HepG2 (cell line): ENCODE data around the gene IL1RAP. TPM values are rescaled to one million over a fixed set of nuclear protein-coding genes. Genes with fewer than 3 reads are reported as not detected.

Source experiments
- ATF7-NPFF ChIP-seq: sonication (generic); formaldehyde crosslinking; IDR thresholded peaks from 2 replicates; pipeline ENCODE4 v1.8.1; 2023; ENCODE audit warnings: mild to moderate bottlenecking, low read depth, missing genetic modification reagents, moderate library complexity
- CBX2 ChIP-seq, 2 experiments: fragments of 200-600 bp in 1 of 2; sonication (generic); formaldehyde crosslinking in 1 of 2; IDR thresholded peaks; 2 replicates each; pipeline versions ENCODE4 v1.7.0 to v1.8.1; 2018 to 2022; ENCODE audit warnings: low read depth in 2 of 2, low read length in 1 of 2, mild to moderate bottlenecking in 1 of 2, missing genetic modification reagents in 1 of 2
- EED ChIP-seq: sonication (generic); formaldehyde crosslinking; IDR thresholded peaks from 2 replicates; pipeline ENCODE4 v1.5.0; 2020; ENCODE audit warnings: mild to moderate bottlenecking, missing genetic modification reagents
- MEF2D ChIP-seq: sonication (generic); formaldehyde crosslinking; IDR thresholded peaks from 2 replicates; pipeline ENCODE4 v1.5.1; 2020; ENCODE audit warnings: mild to moderate bottlenecking, missing genetic modification reagents
- NR2F1 ChIP-seq, 2 experiments: fragments of 450-650 bp in 1 of 2; formaldehyde crosslinking in 1 of 2; IDR thresholded peaks; 2 replicates each; pipeline versions ENCODE4 v1.5.0 to v1.6.1; 2016 to 2020; ENCODE audit warnings: mild to moderate bottlenecking in 1 of 2, missing compliant biosample characterization in 1 of 2, missing genetic modification reagents in 1 of 2, moderate library complexity in 1 of 2
- POGZ ChIP-seq: sonication (generic); formaldehyde crosslinking; IDR thresholded peaks from 2 replicates; pipeline ENCODE4 v1.4.0; 2020; ENCODE audit warnings: mild to moderate bottlenecking, missing genetic modification reagents
- TCF7L2 ChIP-seq: IDR thresholded peaks from 2 replicates; pipeline ENCODE4 v1.6.1; 2011; ENCODE audit warnings: mild to moderate bottlenecking, low read depth, low read length, moderate library complexity
- ZBTB7B ChIP-seq: sonication (generic); formaldehyde crosslinking; IDR thresholded peaks from 2 replicates; pipeline ENCODE4 v1.4.0; 2020; ENCODE audit warnings: missing genetic modification reagents
- ZNF333 ChIP-seq: sonication (generic); formaldehyde crosslinking; IDR thresholded peaks from 2 replicates; pipeline ENCODE4 v1.4.0; 2020; ENCODE audit warnings: mild to moderate bottlenecking, missing genetic modification reagents, borderline replicate concordance
- ZNF549 ChIP-seq: sonication (generic); formaldehyde crosslinking; IDR thresholded peaks from 2 replicates; pipeline ENCODE4 v1.5.0; 2020; ENCODE audit warnings: missing genetic modification reagents
- ZNF558 ChIP-seq: sonication (generic); formaldehyde crosslinking; IDR thresholded peaks from 2 replicates; pipeline ENCODE4 v1.9.0; 2022; ENCODE audit warnings: mild to moderate bottlenecking, missing genetic modification reagents, borderline replicate concordance
- ZNF883 ChIP-seq: sonication (generic); formaldehyde crosslinking; IDR thresholded peaks from 2 replicates; pipeline ENCODE4 v1.5.1; 2020; ENCODE audit warnings: mild to moderate bottlenecking, missing genetic modification reagents; ENCODE audit errors: not compliant biosample characterization
- ZSCAN9 ChIP-seq: IDR thresholded peaks from 2 replicates; pipeline ENCODE4 v1.6.1; 2016; ENCODE audit warnings: borderline replicate concordance
- polyA plus RNA-seq, 8 experiments: library from polyadenylated mRNA; depleted of rRNA in 3 of 8; stranded (reverse) in 7 of 8; unstranded in 1 of 8; fragments of >200 nt; fragmentation: Illumina TruSeq in 4 of 8; extraction: Trizol in 4 of 8; gene quantifications; 2 replicates each; pipeline versions ENCODE4 v1.2.1 to v1.2.3, GENCODE V29; 2011 to 2016; ENCODE audit warnings: low read depth in 4 of 8, missing spikeins in 1 of 8, mixed read lengths in 1 of 8; ENCODE audit not compliant: insufficient read depth in 1 of 8
- total RNA-seq, 5 experiments: library from RNA; depleted of rRNA; stranded (reverse); fragments of >200 nt; fragmentation: Illumina TruSeq; extraction: Trizol; gene quantifications; 2 replicates each; pipeline ENCODE4 v1.2.3, GENCODE V29; 2016; ENCODE audit warnings: low read depth in 1 of 5
- TF ChIP-seq, protein P1 (sequence below): sonication (generic); formaldehyde crosslinking; IDR thresholded peaks from 2 replicates; pipeline ENCODE4 v1.4.0; 2020; ENCODE audit warnings: missing genetic modification reagents
- TF ChIP-seq, protein P2 (sequence below): sonication (generic); formaldehyde crosslinking; IDR thresholded peaks from 2 replicates; pipeline ENCODE4 v1.8.0; 2022; ENCODE audit warnings: missing genetic modification reagents, low read depth, mild to moderate bottlenecking, borderline replicate concordance
- TF ChIP-seq, protein P3 (sequence below): sonication (generic); formaldehyde crosslinking; IDR thresholded peaks from 2 replicates; pipeline ENCODE4 v1.4.0; 2020; ENCODE audit warnings: mild to moderate bottlenecking, missing genetic modification reagents, borderline replicate concordance
- TF ChIP-seq, protein P4 (sequence below): sonication (generic); formaldehyde crosslinking; conservative IDR thresholded peaks from 2 replicates; pipeline ENCODE4 v1.5.0; 2020; ENCODE audit warnings: missing genetic modification reagents
- TF ChIP-seq, protein P5 (sequence below): sonication (generic); formaldehyde crosslinking; IDR thresholded peaks from 2 replicates; pipeline ENCODE4 v1.5.1; 2020; ENCODE audit warnings: missing genetic modification reagents, mild to moderate bottlenecking, borderline replicate concordance

IL1RAP gene
- total and polyA plus RNA-seq, 2 of the 13 experiments (the other 11 are each of a cell fraction or from before 2014, with no cell fraction given): 18.3 to 54.9 TPM

DNA sequence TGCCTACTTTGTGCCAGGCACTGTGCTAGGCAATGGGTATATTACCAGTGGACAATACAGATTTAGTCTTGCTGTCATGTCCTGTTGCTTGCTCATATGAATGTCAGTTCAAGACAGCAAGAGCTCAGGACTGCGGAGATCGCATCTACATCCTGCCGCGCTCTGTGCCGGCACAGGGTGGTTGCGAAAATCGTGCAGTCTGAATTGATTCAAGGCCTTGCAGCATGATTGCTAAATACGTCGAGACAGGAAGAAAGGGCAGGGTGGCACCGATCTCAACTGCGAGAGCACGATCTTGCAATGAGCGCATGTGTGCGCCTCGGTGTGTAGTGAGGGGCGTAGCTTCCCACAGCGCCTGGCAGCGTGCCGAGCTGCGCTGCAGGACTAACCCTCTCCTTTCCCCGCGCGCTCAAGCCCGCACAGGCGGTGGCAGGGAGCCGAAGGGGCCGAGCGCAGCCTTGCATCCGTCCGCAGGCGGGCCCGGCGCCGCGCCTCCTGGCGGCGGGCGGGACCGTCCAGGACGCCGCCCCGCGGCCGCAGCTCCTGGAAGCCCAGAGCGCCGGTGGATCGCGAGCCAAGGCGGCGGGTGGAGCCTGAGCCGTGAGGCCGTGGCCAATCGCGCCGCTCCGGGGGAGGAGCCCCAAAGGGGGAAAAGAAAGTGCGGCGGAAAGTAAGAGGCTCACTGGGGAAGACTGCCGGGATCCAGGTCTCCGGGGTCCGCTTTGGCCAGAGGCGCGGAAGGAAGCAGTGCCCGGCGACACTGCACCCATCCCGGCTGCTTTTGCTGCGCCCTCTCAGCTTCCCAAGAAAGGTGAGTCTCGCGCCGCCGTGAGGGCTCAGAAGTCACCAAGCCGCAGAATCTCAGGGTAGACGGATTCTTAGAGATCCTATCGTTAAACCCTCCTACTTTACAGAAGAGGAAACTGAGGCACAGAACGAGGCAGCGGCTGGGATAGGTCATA lies at the start of gene IL1RAP (continued):
- TF ChIP-seq, protein P1, sequence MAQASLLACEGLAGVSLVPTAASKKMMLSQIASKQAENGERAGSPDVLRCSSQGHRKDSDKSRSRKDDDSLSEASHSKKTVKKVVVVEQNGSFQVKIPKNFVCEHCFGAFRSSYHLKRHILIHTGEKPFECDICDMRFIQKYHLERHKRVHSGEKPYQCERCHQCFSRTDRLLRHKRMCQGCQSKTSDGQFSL (CRISPR knock-in tag): no peak
- TF ChIP-seq, protein P2, sequence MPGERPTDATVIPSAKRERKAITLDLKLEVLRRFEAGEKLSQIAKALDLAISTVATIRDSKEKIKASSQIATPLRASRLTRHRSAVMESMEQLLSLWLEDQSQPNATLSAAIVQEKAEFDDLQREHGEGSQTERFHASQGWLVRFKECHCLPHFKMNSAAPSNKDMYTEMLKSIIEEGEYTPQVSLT (CRISPR knock-in tag): no peak
- no peak for TF ChIP-seq NR2F1 (CRISPR knock-in tag; IDR thresholded peaks at IDR 0.05)
- TF ChIP-seq ZNF333 (CRISPR knock-in tag): no peak; the same call in 1 of the 2 replicates
- TF ChIP-seq ZBTB7B (CRISPR knock-in tag): peak; percentile 79
- TF ChIP-seq TCF7L2: no peak
- peak; percentile 88; the same call in 1 of the 2 replicates for TF ChIP-seq EED
- TF ChIP-seq ZSCAN9 (CRISPR knock-in tag): no peak
- TF ChIP-seq, protein P3, sequence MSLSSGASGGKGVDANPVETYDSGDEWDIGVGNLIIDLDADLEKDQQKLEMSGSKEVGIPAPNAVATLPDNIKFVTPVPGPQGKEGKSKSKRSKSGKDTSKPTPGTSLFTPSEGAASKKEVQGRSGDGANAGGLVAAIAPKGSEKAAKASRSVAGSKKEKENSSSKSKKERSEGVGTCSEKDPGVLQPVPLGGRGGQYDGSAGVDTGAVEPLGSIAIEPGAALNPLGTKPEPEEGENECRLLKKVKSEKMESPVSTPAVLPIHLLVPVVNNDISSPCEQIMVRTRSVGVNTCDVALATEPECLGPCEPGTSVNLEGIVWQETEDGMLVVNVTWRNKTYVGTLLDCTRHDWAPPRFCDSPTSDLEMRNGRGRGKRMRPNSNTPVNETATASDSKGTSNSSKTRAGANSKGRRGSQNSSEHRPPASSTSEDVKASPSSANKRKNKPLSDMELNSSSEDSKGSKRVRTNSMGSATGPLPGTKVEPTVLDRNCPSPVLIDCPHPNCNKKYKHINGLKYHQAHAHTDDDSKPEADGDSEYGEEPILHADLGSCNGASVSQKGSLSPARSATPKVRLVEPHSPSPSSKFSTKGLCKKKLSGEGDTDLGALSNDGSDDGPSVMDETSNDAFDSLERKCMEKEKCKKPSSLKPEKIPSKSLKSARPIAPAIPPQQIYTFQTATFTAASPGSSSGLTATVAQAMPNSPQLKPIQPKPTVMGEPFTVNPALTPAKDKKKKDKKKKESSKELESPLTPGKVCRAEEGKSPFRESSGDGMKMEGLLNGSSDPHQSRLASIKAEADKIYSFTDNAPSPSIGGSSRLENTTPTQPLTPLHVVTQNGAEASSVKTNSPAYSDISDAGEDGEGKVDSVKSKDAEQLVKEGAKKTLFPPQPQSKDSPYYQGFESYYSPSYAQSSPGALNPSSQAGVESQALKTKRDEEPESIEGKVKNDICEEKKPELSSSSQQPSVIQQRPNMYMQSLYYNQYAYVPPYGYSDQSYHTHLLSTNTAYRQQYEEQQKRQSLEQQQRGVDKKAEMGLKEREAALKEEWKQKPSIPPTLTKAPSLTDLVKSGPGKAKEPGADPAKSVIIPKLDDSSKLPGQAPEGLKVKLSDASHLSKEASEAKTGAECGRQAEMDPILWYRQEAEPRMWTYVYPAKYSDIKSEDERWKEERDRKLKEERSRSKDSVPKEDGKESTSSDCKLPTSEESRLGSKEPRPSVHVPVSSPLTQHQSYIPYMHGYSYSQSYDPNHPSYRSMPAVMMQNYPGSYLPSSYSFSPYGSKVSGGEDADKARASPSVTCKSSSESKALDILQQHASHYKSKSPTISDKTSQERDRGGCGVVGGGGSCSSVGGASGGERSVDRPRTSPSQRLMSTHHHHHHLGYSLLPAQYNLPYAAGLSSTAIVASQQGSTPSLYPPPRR (CRISPR knock-in tag): peak; percentile 69; the same call in 1 of the 2 replicates
- TF ChIP-seq ZNF558 (CRISPR knock-in tag): peak; percentile 66; the same call in 1 of the 2 replicates
- TF ChIP-seq, protein P4, sequence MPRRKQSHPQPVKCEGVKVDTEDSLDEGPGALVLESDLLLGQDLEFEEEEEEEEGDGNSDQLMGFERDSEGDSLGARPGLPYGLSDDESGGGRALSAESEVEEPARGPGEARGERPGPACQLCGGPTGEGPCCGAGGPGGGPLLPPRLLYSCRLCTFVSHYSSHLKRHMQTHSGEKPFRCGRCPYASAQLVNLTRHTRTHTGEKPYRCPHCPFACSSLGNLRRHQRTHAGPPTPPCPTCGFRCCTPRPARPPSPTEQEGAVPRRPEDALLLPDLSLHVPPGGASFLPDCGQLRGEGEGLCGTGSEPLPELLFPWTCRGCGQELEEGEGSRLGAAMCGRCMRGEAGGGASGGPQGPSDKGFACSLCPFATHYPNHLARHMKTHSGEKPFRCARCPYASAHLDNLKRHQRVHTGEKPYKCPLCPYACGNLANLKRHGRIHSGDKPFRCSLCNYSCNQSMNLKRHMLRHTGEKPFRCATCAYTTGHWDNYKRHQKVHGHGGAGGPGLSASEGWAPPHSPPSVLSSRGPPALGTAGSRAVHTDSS (CRISPR knock-in tag): no peak
- TF ChIP-seq, protein P5, sequence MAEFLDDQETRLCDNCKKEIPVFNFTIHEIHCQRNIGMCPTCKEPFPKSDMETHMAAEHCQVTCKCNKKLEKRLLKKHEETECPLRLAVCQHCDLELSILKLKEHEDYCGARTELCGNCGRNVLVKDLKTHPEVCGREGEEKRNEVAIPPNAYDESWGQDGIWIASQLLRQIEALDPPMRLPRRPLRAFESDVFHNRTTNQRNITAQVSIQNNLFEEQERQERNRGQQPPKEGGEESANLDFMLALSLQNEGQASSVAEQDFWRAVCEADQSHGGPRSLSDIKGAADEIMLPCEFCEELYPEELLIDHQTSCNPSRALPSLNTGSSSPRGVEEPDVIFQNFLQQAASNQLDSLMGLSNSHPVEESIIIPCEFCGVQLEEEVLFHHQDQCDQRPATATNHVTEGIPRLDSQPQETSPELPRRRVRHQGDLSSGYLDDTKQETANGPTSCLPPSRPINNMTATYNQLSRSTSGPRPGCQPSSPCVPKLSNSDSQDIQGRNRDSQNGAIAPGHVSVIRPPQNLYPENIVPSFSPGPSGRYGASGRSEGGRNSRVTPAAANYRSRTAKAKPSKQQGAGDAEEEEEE (CRISPR knock-in tag): no peak
- peak; percentile 84; the same call in 1 of the 2 replicates for TF ChIP-seq MEF2D (CRISPR knock-in tag)
- TF ChIP-seq POGZ (CRISPR knock-in tag): peak; percentile 95
- peak; percentile 72 for TF ChIP-seq ZNF883 (CRISPR knock-in tag)
- peak; percentile 94 for TF ChIP-seq ATF7-NPFF (CRISPR knock-in tag)
- no peak for TF ChIP-seq CBX2 (IDR thresholded peaks at IDR 0.05; ENCODE audit: low read depth, low read length)
- TF ChIP-seq CBX2 (CRISPR knock-in tag; IDR thresholded peaks at IDR 0.05; ENCODE audit: low read depth): no peak
- TF ChIP-seq ZNF549 (CRISPR knock-in tag): no peak
